GM19043 (cell line): ENCODE data around the gene ATP8A2.
"Not testable (repeated sequence)": the region's sequence is repeated elsewhere in the genome, so short reads cannot be mapped to it uniquely, and the experiment has no call there.

ENCODE experiments used
- ATAC-seq: cut with Tn5 transposase; IDR thresholded peaks from one replicate; pipeline ENCODE4 v1.9.1; 2021; ENCODE audit warnings: low read depth; ENCODE audit not compliant: unreplicated experiment

Gene ATP8A2

GRCh38 chr13:25528266-25528665 lies 156.5 kb downstream of the ATP8A2 start:
- ATAC-seq, result no peak

- no peak for ATAC-seq
Measured at GRCh38 chr13:25529425-25529824, 157.7 kb downstream of the ATP8A2 start.

GRCh38 chr13:25538276-25538675 lies 166.5 kb downstream of the ATP8A2 start:
- ATAC-seq, result no peak

DNA sequence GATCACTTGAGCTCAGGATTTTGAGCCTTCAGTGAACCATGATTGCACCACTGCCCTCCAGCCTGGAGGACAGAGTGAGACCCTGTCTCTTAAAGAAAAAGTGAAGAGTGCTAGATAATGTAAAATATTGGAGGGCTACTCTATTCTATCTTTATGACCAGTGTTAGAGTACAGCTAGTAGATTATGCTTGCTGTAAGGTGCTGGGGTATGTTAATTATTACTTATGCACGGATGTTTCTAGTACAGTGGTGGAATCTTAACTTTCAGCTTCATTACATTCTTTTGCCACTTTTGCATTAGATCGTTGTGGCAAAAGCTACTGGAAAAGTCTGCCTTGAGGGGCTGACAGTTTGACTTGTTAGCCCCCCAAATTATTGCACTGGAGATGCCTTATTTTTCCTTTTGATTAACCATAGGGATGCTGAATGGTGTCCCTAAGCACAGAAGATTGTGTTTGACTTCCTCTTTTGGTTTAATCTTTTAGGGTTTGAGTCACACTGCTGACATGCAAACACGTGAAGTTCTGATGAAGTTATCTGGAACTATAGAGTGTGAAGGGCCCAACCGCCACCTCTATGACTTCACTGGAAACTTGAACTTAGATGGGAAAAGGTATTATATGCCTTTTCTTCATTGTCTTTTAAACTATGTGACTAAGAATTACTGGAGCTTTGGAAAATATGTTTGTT lies 169.8 kb downstream of the ATP8A2 start:
- ATAC-seq, result peak; percentile 56

DNA sequence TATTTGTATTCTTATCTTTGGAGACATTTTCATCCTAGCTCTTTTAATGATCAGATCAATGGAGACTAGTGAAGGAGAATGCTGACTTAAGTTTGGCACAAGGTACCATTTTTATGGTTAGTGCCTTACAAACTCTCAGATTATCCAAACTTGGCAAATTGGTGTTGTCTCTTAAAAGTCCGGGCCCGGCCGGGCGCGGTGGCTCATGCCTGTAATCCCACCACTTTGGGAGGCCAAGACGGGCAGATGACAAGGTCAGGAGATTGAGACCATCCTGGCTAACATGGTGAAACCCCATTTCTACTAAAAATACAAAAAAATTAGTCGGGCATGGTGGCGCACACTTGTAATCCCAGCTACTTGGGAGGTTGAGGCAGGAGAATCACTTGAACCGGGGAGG lies 177.2 kb downstream of the ATP8A2 start:
- ATAC-seq, result not testable (repeated sequence)

- no peak for ATAC-seq
Measured at GRCh38 chr13:25561812-25562211, 190.0 kb downstream of the ATP8A2 start.

GRCh38 chr13:25570185-25570584 lies 198.4 kb downstream of the ATP8A2 start:
- no peak for ATAC-seq

DNA sequence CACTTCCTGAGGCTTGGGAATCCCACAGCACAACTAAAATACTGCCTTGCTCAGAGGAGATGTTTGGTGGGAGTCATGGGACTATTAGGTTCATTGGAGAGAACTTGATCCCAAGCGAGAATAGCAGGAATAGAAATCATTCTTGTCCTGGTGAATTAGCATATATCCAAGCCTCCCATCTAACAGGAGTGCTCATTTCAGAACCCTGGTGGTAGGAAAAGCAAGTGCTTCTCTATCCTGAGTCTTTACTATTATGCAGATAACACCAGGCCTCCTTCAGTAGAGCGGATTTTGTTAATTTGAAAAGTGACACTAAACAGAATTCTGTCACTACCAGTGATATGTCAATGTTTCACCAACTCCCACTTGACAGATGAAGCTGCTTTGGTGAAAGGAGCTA lies 199.5 kb downstream of the ATP8A2 start:
- no peak for ATAC-seq

DNA sequence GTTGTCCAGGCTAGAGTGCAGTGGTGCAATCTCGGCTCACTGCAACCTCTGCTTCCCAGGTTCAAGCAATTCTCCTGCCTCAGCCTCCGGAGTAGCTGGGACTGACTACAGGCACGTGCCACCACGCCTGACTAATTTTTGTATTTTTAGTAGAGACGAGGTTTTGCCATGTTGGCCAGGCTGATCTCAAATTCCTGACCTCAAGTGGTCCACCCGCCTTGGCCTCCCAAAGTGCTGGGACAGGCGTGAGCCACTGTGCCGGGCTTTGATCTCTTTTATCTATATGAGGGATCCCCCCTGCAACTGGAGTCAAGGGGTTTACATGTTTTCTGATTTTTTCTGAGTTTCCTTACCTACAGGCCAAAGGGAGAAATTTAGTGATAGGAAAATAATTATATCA lies 200.4 kb downstream of the ATP8A2 start:
- ATAC-seq, result not testable (repeated sequence)

DNA sequence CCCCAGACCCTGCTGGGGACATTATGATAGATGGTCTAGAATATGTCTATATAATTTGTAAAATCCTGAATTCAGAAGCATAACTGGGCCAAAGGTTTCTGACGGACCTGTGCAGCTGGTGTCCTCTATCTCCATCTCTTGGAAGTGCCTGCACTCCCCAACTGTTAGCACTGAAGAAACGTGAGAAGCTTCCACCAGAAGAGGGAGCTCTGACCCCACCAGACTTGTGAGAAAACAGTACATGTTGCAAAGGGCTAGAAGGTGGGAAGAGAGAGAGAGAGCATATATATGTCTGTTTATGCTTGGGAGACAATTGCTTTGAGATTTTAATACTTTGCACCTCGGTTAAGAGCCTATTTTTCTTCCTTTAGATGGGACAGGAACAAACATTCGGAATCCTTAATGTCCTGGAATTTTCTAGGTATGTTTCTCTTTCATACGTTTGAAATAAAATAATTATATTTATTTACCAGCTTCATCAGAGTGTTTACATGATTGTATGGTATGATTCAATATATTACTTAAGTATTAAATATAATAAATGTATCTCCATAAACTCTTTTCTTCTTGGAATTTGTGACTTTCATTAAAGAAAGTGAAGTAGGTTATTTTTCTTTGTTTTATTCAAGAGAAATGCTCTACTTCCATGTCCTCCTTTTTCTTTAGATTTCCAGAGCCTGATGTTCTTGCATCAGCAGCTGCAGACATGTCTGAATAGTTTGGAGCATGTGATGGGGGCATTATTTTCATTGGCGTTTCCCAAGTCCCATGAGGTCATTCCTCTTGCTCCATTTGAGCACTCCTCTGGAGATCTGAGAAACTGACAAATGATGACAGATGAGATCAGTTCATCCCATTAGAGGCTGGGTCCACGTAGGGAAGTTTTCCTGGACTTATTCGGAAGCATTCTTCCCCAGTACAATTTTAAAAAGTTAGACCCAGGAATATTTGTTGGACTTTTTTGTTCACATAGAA lies 202.9 kb downstream of the ATP8A2 start:
- ATAC-seq, result no peak

DNA sequence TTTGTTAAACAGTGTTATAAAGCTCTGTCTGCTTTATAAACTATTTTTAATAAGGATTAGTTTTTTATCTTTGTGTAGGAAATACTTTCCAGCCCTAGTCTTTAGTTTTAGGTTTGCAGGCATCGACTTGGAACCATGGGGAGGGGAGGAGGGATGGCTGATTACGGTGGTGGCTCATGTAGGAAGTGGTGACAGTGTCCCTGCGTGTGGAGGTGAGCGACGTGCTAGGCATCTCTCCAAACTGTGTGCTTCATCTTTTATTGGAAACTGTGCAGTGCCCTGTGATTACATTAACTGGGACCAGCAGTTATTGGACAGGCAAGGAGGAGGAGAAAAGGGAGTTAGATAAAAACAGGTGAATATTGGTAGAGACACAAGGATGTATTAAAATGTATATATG lies 203.8 kb downstream of the ATP8A2 start:
- ATAC-seq, result no peak

DNA sequence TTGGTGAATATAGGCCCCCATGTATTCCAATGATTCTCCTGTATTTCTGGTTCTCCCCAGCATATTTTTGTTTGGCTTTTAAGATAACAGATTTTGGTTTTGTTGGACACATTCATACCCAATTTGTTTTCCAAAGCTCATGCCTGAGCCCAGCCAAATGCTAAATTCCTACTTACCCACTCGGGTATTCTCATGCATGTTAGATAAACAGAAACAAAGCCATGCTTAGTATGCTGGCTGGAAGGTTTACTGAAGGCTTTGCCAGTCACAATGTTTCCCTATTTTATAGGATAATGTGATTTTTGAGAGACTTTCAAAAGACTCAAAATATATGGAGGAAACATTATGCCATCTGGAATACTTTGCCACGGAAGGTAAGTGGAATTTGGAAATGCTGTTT lies 206.8 kb downstream of the ATP8A2 start:
- no peak for ATAC-seq

GRCh38 chr13:25579221-25579620 lies 207.4 kb downstream of the ATP8A2 start:
- no peak for ATAC-seq

GRCh38 chr13:25581351-25581750 lies 209.6 kb downstream of the ATP8A2 start:
- ATAC-seq, result no peak

GRCh38 chr13:25584087-25584486 lies 212.3 kb downstream of the ATP8A2 start:
- ATAC-seq, result no peak

- no peak for ATAC-seq
Measured at GRCh38 chr13:25585000-25585399, 213.2 kb downstream of the ATP8A2 start.

DNA sequence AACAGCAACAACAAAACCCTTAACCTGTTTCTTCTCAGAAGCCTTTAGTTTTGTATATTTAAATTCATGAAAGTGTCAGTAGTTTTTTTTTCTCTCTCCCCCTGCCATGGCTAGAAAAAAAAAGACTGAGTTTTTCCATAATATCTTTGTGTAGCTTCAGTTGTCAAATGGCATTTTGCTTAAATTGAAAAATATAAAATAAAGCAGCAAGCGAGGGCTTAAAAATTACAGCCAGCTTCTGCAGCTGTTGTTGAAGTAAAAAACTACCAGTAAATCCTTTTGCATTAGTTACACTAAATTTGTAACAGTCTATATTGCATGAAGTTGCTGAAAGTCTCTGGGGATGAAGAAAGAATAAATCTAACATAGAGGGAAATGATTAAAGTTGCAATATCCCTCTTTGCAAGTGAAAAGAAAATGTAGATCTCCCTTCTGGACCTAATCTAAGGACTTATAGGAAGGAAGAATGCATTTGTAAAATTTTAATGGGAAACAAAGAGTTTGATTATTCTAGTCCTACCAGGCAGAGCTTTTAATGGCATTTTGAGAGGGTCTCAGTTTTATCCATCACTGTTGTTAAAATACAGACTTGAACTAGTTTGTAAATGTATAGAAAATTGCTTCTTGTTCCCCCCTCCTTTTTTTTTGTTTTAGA lies 215.7 kb downstream of the ATP8A2 start:
- no peak for ATAC-seq

DNA sequence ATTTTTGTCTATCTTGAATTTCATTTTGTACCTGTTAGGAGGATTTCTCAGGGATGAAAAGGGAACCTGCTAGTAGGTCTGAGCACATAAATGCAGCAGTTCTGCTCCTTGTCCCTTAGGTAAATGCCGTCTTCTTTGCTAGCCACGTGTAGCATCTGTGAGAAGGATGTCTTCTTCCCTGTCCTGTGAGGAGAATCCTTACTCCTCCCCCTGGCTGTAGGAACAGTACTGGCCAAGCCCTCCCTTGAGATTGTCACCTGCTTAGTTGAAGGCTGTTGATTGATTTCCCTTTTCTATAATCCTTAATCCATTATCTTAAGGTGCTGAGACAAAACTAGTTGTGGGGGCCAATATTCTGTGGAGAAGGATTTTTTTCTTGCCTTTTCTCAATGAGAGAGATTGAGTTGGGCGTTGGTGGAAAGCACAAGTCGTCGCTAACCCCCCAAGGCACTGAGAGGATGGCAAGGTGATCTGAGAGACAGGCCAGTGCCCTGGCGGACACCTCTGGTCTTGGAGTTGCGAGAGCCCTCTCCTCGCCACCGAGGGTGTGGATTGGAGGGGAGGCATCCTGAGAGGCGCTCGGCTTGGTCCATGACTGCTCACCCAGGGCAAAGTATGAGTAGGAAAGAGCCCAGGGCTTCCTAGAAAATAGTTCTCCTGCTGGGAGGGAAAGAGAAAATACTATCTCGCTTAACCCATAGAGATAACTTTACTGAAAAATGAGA lies 216.7 kb downstream of the ATP8A2 start:
- no peak for ATAC-seq

- ATAC-seq, result no peak
Measured at GRCh38 chr13:25598421-25598820, 226.6 kb downstream of the ATP8A2 start.

DNA sequence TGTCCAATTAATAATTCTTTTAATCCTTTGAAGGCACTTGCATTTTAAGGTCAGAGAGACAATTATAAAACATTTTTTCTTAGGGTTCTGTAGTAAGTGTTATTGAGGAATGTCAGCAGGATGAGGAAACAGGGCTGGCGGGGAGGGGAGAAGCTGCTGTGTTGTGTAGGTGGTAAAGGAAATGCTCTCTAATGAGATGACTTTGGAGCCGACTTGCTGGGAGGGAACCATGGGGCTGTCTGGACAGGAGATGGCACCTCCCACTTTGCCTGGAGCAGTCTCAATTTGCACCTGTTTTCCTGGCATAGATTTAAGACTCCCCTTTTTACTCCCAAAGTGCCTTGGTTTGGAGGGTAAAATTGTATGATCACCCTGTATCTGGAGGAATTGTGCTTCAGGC lies 230.4 kb downstream of the ATP8A2 start:
- ATAC-seq, result no peak

GRCh38 chr13:25604106-25604505 lies 232.3 kb downstream of the ATP8A2 start:
- no peak for ATAC-seq
